Heart right ventricle (tissue), 16 donors: Measurements from ENCODE around the gene GDPD3. TPM values are rescaled to one million over a fixed set of nuclear protein-coding genes. Genes with fewer than 3 reads are reported as not detected.

Experiments used
- ATAC-seq, 8 donors: fragments of 200-7000 bp; cut with Tn5 transposase; one replicate each; pipeline ENCODE4 v1.9.1; 2020; ENCODE audit warnings: mild to moderate bottlenecking in 8 of 8, moderate library complexity in 8 of 8, moderate number of reproducible peaks in 1 of 8
- DNase-seq, 2 donors: peaks; one replicate each; pipeline ENCODE4 v3.0.0-alpha.2; 2020
- H3K27ac ChIP-seq, 10 donors: fragments of 200-600 bp; sonication (generic) in 2 of 10; one replicate each; pipeline versions ENCODE4 v1.5.0 to v1.8.0; 2020 to 2022; ENCODE audit warnings: mild to moderate bottlenecking in 3 of 10
- H3K27me3 ChIP-seq, 7 donors: fragments of 200-600 bp; one replicate each; pipeline ENCODE4 v1.8.0; 2021 to 2022; ENCODE audit warnings: mild to moderate bottlenecking in 2 of 7
- H3K36me3 ChIP-seq, 9 donors: fragments of 200-600 bp; sonication (generic) in 1 of 9; one replicate each; pipeline versions ENCODE4 v1.5.0 to v1.8.0; 2020 to 2022; ENCODE audit warnings: mild to moderate bottlenecking in 2 of 9
- H3K4me1 ChIP-seq, 9 donors: fragments of 200-600 bp; sonication (generic) in 1 of 9; one replicate each; pipeline versions ENCODE4 v1.5.0 to v1.8.0; 2020 to 2022; ENCODE audit warnings: mild to moderate bottlenecking in 4 of 9
- H3K4me3 ChIP-seq, 10 donors: fragments of 200-600 bp; sonication (generic) in 2 of 10; one replicate each; pipeline versions ENCODE4 v1.5.0 to v1.8.0; 2020 to 2022; ENCODE audit warnings: mild to moderate bottlenecking in 7 of 10, moderate library complexity in 2 of 10
- H3K9me3 ChIP-seq, 11 donors: fragments of 200-600 bp in 10 of 11; sonication (generic) in 2 of 11; one replicate each; pipeline versions ENCODE4 v1.5.0 to v1.8.0; 2013 to 2022; ENCODE audit warnings: mild to moderate bottlenecking in 2 of 11, control low read depth in 1 of 11, moderate library complexity in 1 of 11
- CTCF ChIP-seq, 9 donors: fragments of 200-600 bp; sonication (generic) in 2 of 9; IDR thresholded peaks; one replicate each; pipeline versions ENCODE4 v1.5.0 to v1.8.0; 2021 to 2022; ENCODE audit warnings: antibody characterized with exemption in 9 of 9, mild to moderate bottlenecking in 5 of 9, moderate library complexity in 1 of 9
- WGBS, 2 donors: extraction: QIAGEN DNeasy Blood & Tissue Kit; methylation state at CpG; one replicate each; pipeline ENCODE4 v1.1.7; 2013; ENCODE audit warnings: inconsistent platforms in 1 of 2; 5-methylcytosine and 5-hydroxymethylcytosine counted together
- intact Hi-C, 10 donors: fragments of 100-400 bp; cut with DNase I; formaldehyde crosslinking; loops; one replicate each; pipeline versions ENCODE4 v1.11.1 to v1.14.2; 2022
- polyA plus RNA-seq, 2 donors: library from polyadenylated mRNA; stranded (reverse); fragments of 200-250 nt; gene quantifications; one replicate each; pipeline ENCODE4 v1.2.3, GENCODE V29; 2013
- total RNA-seq, 10 donors: library from RNA; stranded (reverse); fragmentation: NEBNext Ultra II Directional in 3 of 10; extraction: Animal tissue kit (Norgen Biotek cat#: 25700) in 3 of 10; gene quantifications; one replicate each; pipeline versions ENCODE4 v1.2.1 to v1.2.4, GENCODE V29; 2021 to 2023
- donor health status: Arrhythmogenic right ventricular cardiomyopathy.
- donor health status: ischemic (EF 13 %, LVEDD 7.1; RV severe dilation, severe dysfunction).
- donor health status: healthy with polysubstance abuse.
- donor health status: DM: no; HTN: yes; CAD: no.
- donor health status: DM: no; HTN: no; CAD: no.
- donor health status: ischemic (EF 25% LVEDD 6.9; RV normal size, moderate dysfunction).
- donor health status: ischemic (EF 25% LVEDD 5.7; RV mildly dilated, moderate dysfunction).
- donor health status: healthy.
- donor health status: DM: yes; HTN: yes; CAD: no.
- donor health status: Ischemic cardiomyopathy.
- donor health status: ischemic (EF 35%, LVEDD 5.7; RV mildly dilated, moderate dysfunction).
- donor health status: nonischemic (EF 11% LVEDD 7.7; RV severe dilation, severe dysfunction).
- donor health status: DM: yes; HTN: yes; CAD: no.
- donor health status: PGD.
- donor health status: ischemic (EF 29% LVEDD 5.4; RV normal size, mild dysfunction).
- donor health status: nonischemic (EF 23%, LVEDD 6.1; RV moderate dilation, normal function).

GDPD3 gene
- total and polyA plus RNA-seq, 12 donors, result 0.85 to 6.4 (median 1.5) TPM

- peaks cover 7 to 49% (median 39%) of the 10 kb centered on the region in 9 donors for H3K4me1 ChIP-seq
- peak within 1 kb of the TSS; percentile 80 to 97 (median 92) for H3K27ac ChIP-seq
- peaks cover 0 to 40% (median 9%) of the 10 kb centered on the region in 11 donors for H3K9me3 ChIP-seq
- WGBS, 2 donors, result 9 to 14% methylated on average over 48 to 77 of the region's 77 CpGs
- ATAC-seq (peak; percentile 55 to 81 (median 72)), DNase-seq (peak; percentile 92 to 95)
- intact Hi-C loops, result loop anchor here in 6 of 10 donors (2.0 to 10.0 kb wide), 6 partner anchors 27 to 311 kb away; partner anchors contain the start of genes ZNF771 (in 5 of the 6) and MAPK3 (in 1 of the 6)
- H3K27me3 ChIP-seq, result no peaks in the 10 kb centered on the region
- H3K4me3 ChIP-seq, result peak within 1 kb of the TSS; percentile 62 to 93 (median 76)
- peaks cover 0 to 23% (median 13%) of the 10 kb centered on the region in 9 donors for H3K36me3 ChIP-seq
- TF ChIP-seq CTCF (IDR thresholded peaks at IDR 0.05), result no peak
Measured at GRCh38 chr16:30096105-30096861, 17.1 kb downstream of the GDPD3 start, which contains the start of gene YPEL3. Gene YPEL3 (minus strand): TSS chr16:30096213. CDS start chr16:30095482, 731 bp downstream.

- peaks cover 7 to 58% (median 45%) of the 10 kb centered on the region in 9 donors for H3K4me1 ChIP-seq
- whole genome bisulfite sequencing, 2 donors, result 13 to 19% methylated on average over 46 to 47 of the region's 47 CpGs
Measured at GRCh38 chr16:30095166-30096078, 17.9 kb downstream of the GDPD3 start.

GRCh38 chr16:30094541-30095165 is 18.7 kb downstream of the GDPD3 start:
- WGBS, 2 donors, result 71 to 78% methylated on average over 11 of the region's 11 CpGs
- ATAC-seq, result no peak
- Histone ChIP-seq H3K27me3 (no peaks in the 10 kb centered on the region), H3K4me1 (peaks cover 7 to 66% (median 45%) of the 10 kb centered on the region in 9 donors), H3K4me3 (peak overlapping the region; percentile 62 to 93 (median 76)), H3K36me3 (peaks cover 0 to 23% (median 13%) of the 10 kb centered on the region in 9 donors), H3K9me3 (peaks cover 0 to 34% (median 9%) of the 10 kb centered on the region in 11 donors), H3K27ac (peak overlapping the region; percentile 80 to 97 (median 92))
- TF ChIP-seq CTCF (IDR thresholded peaks at IDR 0.05), result no peak
- intact Hi-C loops, result loop anchor here in 6 of 10 donors (5.0 to 10.0 kb wide), 3 partner anchors 42 to 313 kb away; partner anchors contain the start of gene ZNF771 (in 4 of the 6)
- DNase-seq, result no peak

More at GRCh38 chr16:30095166-30096078, 17.9 kb downstream of the GDPD3 start:
- no peak for ATAC-seq
- H3K9me3 ChIP-seq, result peaks cover 0 to 40% (median 9%) of the 10 kb centered on the region in 11 donors
- peaks cover 0 to 23% (median 13%) of the 10 kb centered on the region in 9 donors for H3K36me3 ChIP-seq
- H3K4me3 ChIP-seq, result peak overlapping the region; percentile 62 to 93 (median 76)
- no peaks in the 10 kb centered on the region for H3K27me3 ChIP-seq
- H3K27ac ChIP-seq, result peak overlapping the region; percentile 80 to 97 (median 92)
- TF ChIP-seq CTCF (IDR thresholded peaks at IDR 0.05), result no peak
- DNase-seq, result peak in 1 of 2 donors; percentile 39
- intact Hi-C loops, result loop anchor here in 6 of 10 donors (2.0 to 10.0 kb wide), 6 partner anchors 27 to 312 kb away; partner anchors contain the start of genes ZNF771 (in 5 of the 6) and MAPK3 (in 1 of the 6)
